Lung (tissue), 12 donors: Measurements from ENCODE around the gene ATP6V1B1. TPM values are rescaled to one million over a fixed set of nuclear protein-coding genes. Genes with fewer than 3 reads are reported as not detected.

ENCODE experiments used
- ATAC-seq: fragments of 200-7000 bp; cut with Tn5 transposase; one replicate; pipeline ENCODE4 v1.9.1; 2020; ENCODE audit warnings: moderate number of reproducible peaks; ENCODE audit not compliant: insufficient read depth, low FRiP score
- DNase-seq, 3 donors: peaks; one replicate each; pipeline ENCODE4 v3.0.0-alpha.2; 2013 to 2017
- H3K27ac ChIP-seq, 2 donors: one replicate each; pipeline ENCODE4 v1.5.1; 2013; ENCODE audit warnings: mild to moderate bottlenecking in 2 of 2, moderate library complexity in 2 of 2, control low read depth in 1 of 2, inconsistent platforms in 1 of 2, low read depth in 1 of 2, low read length in 1 of 2
- H3K27me3 ChIP-seq, 3 donors: one replicate each; pipeline ENCODE4 v1.5.1; 2013; ENCODE audit warnings: low read length in 2 of 3; ENCODE audit not compliant: control insufficient read depth in 3 of 3, insufficient read depth in 3 of 3
- H3K36me3 ChIP-seq, 4 donors: one replicate each; pipeline ENCODE4 v1.5.1; 2013; ENCODE audit warnings: low read length in 4 of 4, mild to moderate bottlenecking in 1 of 4, moderate library complexity in 1 of 4; ENCODE audit not compliant: control insufficient read depth in 4 of 4, insufficient read depth in 4 of 4
- H3K4me1 ChIP-seq, 5 donors: one replicate each; pipeline ENCODE4 v1.5.1; 2013; ENCODE audit warnings: low read length in 5 of 5, mild to moderate bottlenecking in 2 of 5, moderate library complexity in 1 of 5; ENCODE audit not compliant: control insufficient read depth in 5 of 5, insufficient read depth in 5 of 5
- H3K4me3 ChIP-seq: one replicate; pipeline ENCODE4 v1.5.1; 2013; ENCODE audit warnings: mild to moderate bottlenecking, control low read depth, moderate library complexity
- H3K9ac ChIP-seq, 2 donors: one replicate each; pipeline ENCODE4 v1.5.1; 2013; ENCODE audit warnings: low read length in 2 of 2, control low read depth in 1 of 2; ENCODE audit not compliant: insufficient read depth in 1 of 2
- H3K9me3 ChIP-seq, 4 donors: one replicate each; pipeline ENCODE4 v1.5.1; 2013; ENCODE audit warnings: low read length in 3 of 4, mild to moderate bottlenecking in 1 of 4, moderate library complexity in 1 of 4; ENCODE audit not compliant: control insufficient read depth in 4 of 4, insufficient read depth in 3 of 4
- WGBS, 2 donors: extraction: QIAGEN DNeasy Blood & Tissue Kit; methylation state at CpG; one replicate each; pipeline ENCODE4 v1.1.7; 2013; 5-methylcytosine and 5-hydroxymethylcytosine counted together
- polyA plus RNA-seq, 2 donors: library from polyadenylated mRNA; stranded (reverse); fragments of 200-250 nt; gene quantifications; one replicate each; pipeline ENCODE4 v1.2.1, GENCODE V29; 2013
- total RNA-seq, 2 donors: library from RNA; depleted of rRNA in 1 of 2; stranded (reverse); fragments of >200 nt in 1 of 2; gene quantifications; one replicate each; pipeline ENCODE4 v1.2.1, GENCODE V29; 2014 to 2021
- TF ChIP-seq, protein P1 (sequence below): IDR thresholded peaks from 2 replicates; pipeline ENCODE4 v1.5.1; 2012; ENCODE audit warnings: mild to moderate bottlenecking; ENCODE audit errors: control extremely low read depth, extremely low read depth
- donor health status: control.
- donor health status: control.
- donor health status: Bipolar disorder and iron deficiency.
- donor health status: healthy.
- donor health status: DM: yes; HTN: yes; CAD: no.

Gene ATP6V1B1
- total and polyA plus RNA-seq, 4 donors: 0.33 to 5.9 (median 1.8) TPM

DNA sequence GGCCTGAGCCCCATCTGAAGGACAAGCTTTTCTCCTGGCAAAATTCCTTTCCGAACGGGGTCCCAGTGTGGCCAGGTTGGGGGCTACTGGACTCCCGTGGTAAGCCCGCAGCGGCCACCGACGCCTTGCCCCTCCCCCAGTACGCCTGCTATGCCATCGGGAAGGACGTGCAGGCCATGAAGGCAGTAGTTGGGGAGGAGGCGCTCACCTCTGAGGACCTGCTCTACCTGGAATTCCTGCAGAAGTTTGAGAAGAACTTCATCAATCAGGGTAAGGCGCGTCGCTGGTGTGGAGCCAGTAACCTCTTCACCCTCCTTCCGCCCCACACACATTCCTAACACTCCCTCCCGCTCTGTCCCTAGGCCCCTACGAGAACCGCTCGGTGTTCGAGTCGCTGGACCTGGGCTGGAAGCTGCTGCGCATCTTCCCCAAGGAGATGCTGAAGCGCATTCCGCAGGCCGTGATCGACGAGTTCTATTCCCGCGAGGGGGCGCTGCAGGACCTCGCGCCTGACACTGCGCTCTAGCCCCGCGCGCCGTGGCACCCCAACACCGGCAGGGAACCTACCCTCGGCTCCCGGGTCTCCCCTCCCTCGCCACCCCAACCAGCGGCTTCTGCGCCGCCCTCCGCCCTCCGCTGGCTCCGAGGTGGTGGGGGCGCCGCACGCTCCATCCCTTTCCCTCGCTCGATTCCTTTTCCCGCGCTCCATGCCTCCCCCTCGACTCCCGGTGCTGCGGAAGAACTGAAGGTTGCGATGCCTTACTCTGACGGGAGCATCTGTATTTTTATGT is 29.1 kb downstream of the ATP6V1B1 start:
- no peaks in the 10 kb centered on the region for H3K36me3 ChIP-seq
- H3K9me3 ChIP-seq: no peaks in the 10 kb centered on the region
- no peak overlapping the region for H3K27ac ChIP-seq
- H3K9ac ChIP-seq: peak overlapping the region in 1 of 2 donors; percentile 23
- DNase-seq (peak; percentile 62 to 72 (median 69)), ATAC-seq (peak; percentile 64)
- peaks cover 0 to 44% (median 12%) of the 10 kb centered on the region in 3 donors for H3K27me3 ChIP-seq
- TF ChIP-seq, protein P1, sequence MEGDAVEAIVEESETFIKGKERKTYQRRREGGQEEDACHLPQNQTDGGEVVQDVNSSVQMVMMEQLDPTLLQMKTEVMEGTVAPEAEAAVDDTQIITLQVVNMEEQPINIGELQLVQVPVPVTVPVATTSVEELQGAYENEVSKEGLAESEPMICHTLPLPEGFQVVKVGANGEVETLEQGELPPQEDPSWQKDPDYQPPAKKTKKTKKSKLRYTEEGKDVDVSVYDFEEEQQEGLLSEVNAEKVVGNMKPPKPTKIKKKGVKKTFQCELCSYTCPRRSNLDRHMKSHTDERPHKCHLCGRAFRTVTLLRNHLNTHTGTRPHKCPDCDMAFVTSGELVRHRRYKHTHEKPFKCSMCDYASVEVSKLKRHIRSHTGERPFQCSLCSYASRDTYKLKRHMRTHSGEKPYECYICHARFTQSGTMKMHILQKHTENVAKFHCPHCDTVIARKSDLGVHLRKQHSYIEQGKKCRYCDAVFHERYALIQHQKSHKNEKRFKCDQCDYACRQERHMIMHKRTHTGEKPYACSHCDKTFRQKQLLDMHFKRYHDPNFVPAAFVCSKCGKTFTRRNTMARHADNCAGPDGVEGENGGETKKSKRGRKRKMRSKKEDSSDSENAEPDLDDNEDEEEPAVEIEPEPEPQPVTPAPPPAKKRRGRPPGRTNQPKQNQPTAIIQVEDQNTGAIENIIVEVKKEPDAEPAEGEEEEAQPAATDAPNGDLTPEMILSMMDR: peak; percentile 65
- peak overlapping the region; percentile 30 for H3K4me3 ChIP-seq
- 7 to 13% methylated on average over 59 of the region's 59 CpGs for WGBS, 2 donors
- H3K4me1 ChIP-seq: peaks cover 0 to 8% (median 0%) of the 10 kb centered on the region in 5 donors

DNA sequence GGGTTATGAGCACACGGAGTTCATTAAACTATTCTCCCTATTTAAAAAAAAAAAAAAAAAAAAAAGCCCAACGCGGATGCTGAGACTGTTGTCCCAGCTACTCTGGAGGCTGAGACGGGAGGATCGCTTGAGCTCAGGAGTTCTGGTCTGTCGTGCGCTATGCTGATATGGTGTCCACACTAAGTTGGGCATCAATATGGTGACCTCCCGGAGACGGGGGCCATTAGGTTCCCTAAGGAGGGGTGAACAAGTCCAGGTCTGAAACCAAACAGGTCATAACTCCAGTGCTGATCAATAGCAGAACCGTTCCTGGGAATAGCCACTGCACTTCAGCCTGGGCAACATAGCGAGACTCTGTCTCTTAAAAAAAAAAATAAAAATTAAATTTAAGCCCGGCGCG is 29.8 kb downstream of the ATP6V1B1 start:
- Histone ChIP-seq H3K4me3 (no peak overlapping the region), H3K27ac (no peak overlapping the region), H3K36me3 (no peaks in the 10 kb centered on the region), H3K4me1 (peaks cover 0 to 8% (median 0%) of the 10 kb centered on the region in 5 donors), H3K9me3 (no peaks in the 10 kb centered on the region), H3K9ac (no peak overlapping the region), H3K27me3 (peaks cover 0 to 49% (median 12%) of the 10 kb centered on the region in 3 donors)
- ATAC-seq: no peak
- DNase-seq: no peak
- WGBS, 2 donors: 73 to 74% methylated on average over 14 of the region's 14 CpGs
- TF ChIP-seq, protein P1: no peak

DNA sequence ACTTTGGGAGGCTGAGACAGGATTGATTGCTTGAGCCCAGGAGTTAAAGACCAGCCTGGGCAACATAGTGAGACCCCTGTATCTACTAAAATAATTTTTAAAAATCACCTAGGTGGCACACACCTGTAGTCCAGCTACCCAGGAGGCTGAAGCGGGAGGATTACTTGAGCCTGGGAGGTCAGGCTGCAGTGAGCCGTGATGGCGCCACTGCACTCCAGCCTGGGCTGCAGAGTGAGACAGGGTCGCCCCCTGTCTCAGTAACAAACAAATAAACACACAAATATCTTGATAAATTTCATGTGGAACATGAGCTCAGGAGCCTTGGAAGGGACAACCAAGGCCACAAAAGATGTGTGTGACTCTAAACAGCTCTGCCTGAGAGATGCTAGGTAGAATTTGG is 31.0 kb downstream of the ATP6V1B1 start:
- Histone ChIP-seq H3K4me1 (peaks cover 0 to 8% (median 0%) of the 10 kb centered on the region in 5 donors), H3K27ac (no peak overlapping the region), H3K9ac (no peak overlapping the region), H3K9me3 (no peaks in the 10 kb centered on the region), H3K27me3 (peaks cover 0 to 44% (median 12%) of the 10 kb centered on the region in 3 donors), H3K4me3 (no peak overlapping the region), H3K36me3 (no peaks in the 10 kb centered on the region)
- TF ChIP-seq, protein P1: no peak
- DNase-seq (no peak), ATAC-seq (no peak)
- WGBS, 2 donors: 73 to 74% methylated on average over 4 of the region's 4 CpGs
